ENCODE data around the gene SLC6A2. TPM values are rescaled to one million over a fixed set of nuclear protein-coding genes. Genes with fewer than 3 reads are reported as not detected.

Gene SLC6A2
- total and polyA plus RNA-seq, 2 of the 13 experiments (the other 11 are each of a cell fraction or from before 2014, with no cell fraction given) = 0.62 to 0.66 TPM

GRCh38 chr16:55663225-55663624 is 7.4 kb downstream of the SLC6A2 start:
- no peak overlapping the region for H3K4me3 ChIP-seq (replicated peaks in 1 of 3; ENCODE audit: insufficient read depth in 1 of 3, low read depth in 2 of 3, low read length in 3 of 3)
- no peaks in the 10 kb centered on the region for H3K79me2 ChIP-seq (ENCODE audit: insufficient read depth, low read length)
- peaks cover 10% of the 10 kb centered on the region; the same call in 1 of the 2 replicates for H3K9me3 ChIP-seq (ENCODE audit: low read length)
- peaks cover 0 to 5% of the 10 kb centered on the region in 2 experiments; a peak in 1 of 5 replicates for H3K27me3 ChIP-seq (ENCODE audit: control insufficient read depth in 1 of 2, insufficient read depth in 2 of 2, low read length in 2 of 2)
- no peak overlapping the region for H3K4me2 ChIP-seq (ENCODE audit: low read depth, low read length)
- no peak for TF ChIP-seq BRCA1 (CRISPR knock-in tag; IDR thresholded peaks at IDR 0.05)
- TF ChIP-seq ZNF564 (CRISPR knock-in tag; IDR thresholded peaks at IDR 0.05) = peak; percentile 98
- TF ChIP-seq ZNF746 (CRISPR knock-in tag; IDR thresholded peaks at IDR 0.05) = no peak
- no peak for TF ChIP-seq EZH2 (conservative IDR thresholded peaks at IDR 0.05; ENCODE audit: low read depth, low read length)
- TF ChIP-seq ARNTL (CRISPR knock-in tag; IDR thresholded peaks at IDR 0.05) = no peak
- no peak for TF ChIP-seq ZNF556 (CRISPR knock-in tag; IDR thresholded peaks at IDR 0.05; ENCODE audit: borderline replicate concordance)
- no peak overlapping the region for H2AFZ ChIP-seq (ENCODE audit: low read length)
- H3K27ac ChIP-seq (ENCODE audit: extremely low read length, insufficient read depth, low read length) = no peak overlapping the region
- WGBS (ENCODE audit: low lambda C conversion rate) = 52% methylated on average over 1 of the region's 1 CpG
- no TSS peak for BruUV-seq (replicated peaks)
- intact Hi-C loops (cut with micrococcal nuclease; ENCODE audit: unreplicated experiment) (no loop called here), in situ Hi-C loops (cut with HindIII; ENCODE audit: extremely low pct_ligation_motif_present, low pct_unique_long_range_greater_than_20kb) (no loop called here)
- POLR2A ChIA-PET = interaction anchor here (1.5 kb wide), 1 partner anchor 40 kb away, joined by 6 read pairs; no protein-coding TSS in a partner anchor
- DNase-seq (ENCODE audit: low spot score) (no peak), FAIRE-seq (no peak), ATAC-seq (no peak)
- peaks cover 61% of the 10 kb centered on the region for H3K4me1 ChIP-seq (ENCODE audit: insufficient read depth, low read length)
- H3K9ac ChIP-seq (ENCODE audit: insufficient read depth, low read depth, low read length) = no peak overlapping the region
- no peaks in the 10 kb centered on the region for H4K20me1 ChIP-seq (ENCODE audit: insufficient read depth, low read length)
- CTCF ChIA-PET (ENCODE audit: low intra/inter-chr PET ratio, low total read pairs) = no interaction called here
- H3K36me3 ChIP-seq (replicated peaks in 1 of 2; ENCODE audit: control insufficient read depth in 1 of 2, insufficient read depth in 2 of 2, low read length in 2 of 2) = no peaks in the 10 kb centered on the region

GRCh38 chr16:55663765-55664677 is 8.2 kb downstream of the SLC6A2 start:
- FAIRE-seq (no peak), ATAC-seq (no peak), DNase-seq (ENCODE audit: low spot score) (no peak)
- Histone ChIP-seq H3K79me2 (ENCODE audit: insufficient read depth, low read length) (no peaks in the 10 kb centered on the region), H3K36me3 (replicated peaks in 1 of 2; ENCODE audit: control insufficient read depth in 1 of 2, insufficient read depth in 2 of 2, low read length in 2 of 2) (no peaks in the 10 kb centered on the region), H3K9ac (ENCODE audit: insufficient read depth, low read depth, low read length) (no peak overlapping the region), H3K27ac (ENCODE audit: extremely low read length, insufficient read depth, low read length) (no peak overlapping the region), H3K9me3 (ENCODE audit: low read length) (peaks cover 10% of the 10 kb centered on the region; the same call in 1 of the 2 replicates), H2AFZ (ENCODE audit: low read length) (no peak overlapping the region), H3K4me3 (replicated peaks in 1 of 3; ENCODE audit: insufficient read depth in 1 of 3, low read depth in 2 of 3, low read length in 3 of 3) (no peak overlapping the region), H3K27me3 (ENCODE audit: control insufficient read depth in 1 of 2, insufficient read depth in 2 of 2, low read length in 2 of 2) (no peaks in the 10 kb centered on the region), H3K4me1 (ENCODE audit: insufficient read depth, low read length) (peaks cover 69% of the 10 kb centered on the region), H3K4me2 (ENCODE audit: low read depth, low read length) (no peak overlapping the region), H4K20me1 (ENCODE audit: insufficient read depth, low read length) (no peaks in the 10 kb centered on the region)
- POLR2A ChIA-PET = interaction anchor here (1.0 to 1.5 kb wide), 3 partner anchors 13 to 41 kb away, joined by 3 to 6 read pairs (median 4); no protein-coding TSS in a partner anchor
- in situ Hi-C loops (cut with HindIII; ENCODE audit: extremely low pct_ligation_motif_present, low pct_unique_long_range_greater_than_20kb) = no loop called here
- CTCF ChIA-PET (ENCODE audit: low intra/inter-chr PET ratio, low total read pairs) = no interaction called here
- intact Hi-C loops (cut with micrococcal nuclease; ENCODE audit: unreplicated experiment) = no loop called here
- WGBS (ENCODE audit: low lambda C conversion rate) = 78% methylated on average over 6 of the region's 8 CpGs
- BruUV-seq (replicated peaks) = no TSS peak
- 0 out of 2 replicates have a peak, but pooled peaks have one; percentile 23 for TF ChIP-seq ELF1 (CRISPR knock-in tag; IDR thresholded peaks at IDR 0.05)
- no peak for TF ChIP-seq CSRNP1 (CRISPR knock-in tag; IDR thresholded peaks at IDR 0.05)
- TF ChIP-seq ZNF644 (CRISPR knock-in tag; IDR thresholded peaks at IDR 0.05; ENCODE audit: low read depth) = no peak
- TF ChIP-seq FOXA3 (CRISPR knock-in tag; IDR thresholded peaks at IDR 0.05) = no peak
- TF ChIP-seq ZBTB8A (CRISPR knock-in tag; IDR thresholded peaks at IDR 0.05; ENCODE audit: borderline replicate concordance, low read depth) = no peak
- no peak for TF ChIP-seq BRF2 (CRISPR knock-in tag; IDR thresholded peaks at IDR 0.05)
- no peak for TF ChIP-seq ZNF558 (CRISPR knock-in tag; IDR thresholded peaks at IDR 0.05; ENCODE audit: borderline replicate concordance)
- 0 out of 2 replicates have a peak, but pooled peaks have one; percentile 6 for TF ChIP-seq JUND (CRISPR knock-in tag; IDR thresholded peaks at IDR 0.05)
- TF ChIP-seq ATF7 (IDR thresholded peaks at IDR 0.05) = 0 out of 2 replicates have a peak, but pooled peaks have one; percentile 15
- no peak for TF ChIP-seq ATF7 (CRISPR knock-in tag; IDR thresholded peaks at IDR 0.05)
